GM12891 (cell line): ENCODE measurements around the gene TSR3.

Experiments
- PAX5 ChIP-seq: IDR thresholded peaks from 2 replicates; pipeline ENCODE4 v1.6.1; 2011; ENCODE audit warnings: low read length, moderate library complexity, mild to moderate bottlenecking; ENCODE audit not compliant: insufficient read depth, severe bottlenecking
- POLR2A ChIP-seq: IDR thresholded peaks from 2 replicates; pipeline ENCODE4 v1.6.1; 2011; ENCODE audit warnings: low read depth, low read length, control low read depth
- TAF1 ChIP-seq: IDR thresholded peaks from 2 replicates; pipeline ENCODE4 v1.6.1; 2011; ENCODE audit warnings: low read depth, low read length, control low read depth

DNA sequence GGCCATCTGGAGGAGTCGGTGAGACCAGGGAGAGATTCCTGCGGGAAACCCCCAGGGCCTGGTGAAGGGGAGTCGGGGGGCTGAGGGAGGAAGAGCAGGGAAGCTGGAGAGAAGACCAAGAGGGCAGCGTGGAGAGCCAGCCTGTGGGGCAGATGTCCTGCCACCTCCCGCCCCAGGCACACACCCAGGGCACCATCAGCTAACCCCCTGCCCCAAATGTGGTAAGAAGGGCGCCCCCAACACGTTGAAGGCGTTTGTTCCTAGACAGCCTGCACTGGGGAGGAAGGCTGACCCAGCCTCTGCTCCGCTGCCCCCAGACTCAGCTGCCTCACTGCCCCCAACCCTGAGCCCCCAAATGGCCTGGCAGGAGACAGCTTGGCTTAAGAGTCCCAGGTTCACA, 16.9 kb downstream of the TSR3 start:
- TF ChIP-seq TAF1 (no peak), POLR2A (no peak), PAX5 (no peak)
